Activated gamma-delta T cell treated with Interleukin-2 at 50 U/mL for 16 hours (primary cell): Measurements from ENCODE around the gene NHERF2.

Experiments
- DNase-seq: peaks from one replicate; pipeline ENCODE4 v3.0.0-alpha.2; 2020

The NHERF2 gene

DNA sequence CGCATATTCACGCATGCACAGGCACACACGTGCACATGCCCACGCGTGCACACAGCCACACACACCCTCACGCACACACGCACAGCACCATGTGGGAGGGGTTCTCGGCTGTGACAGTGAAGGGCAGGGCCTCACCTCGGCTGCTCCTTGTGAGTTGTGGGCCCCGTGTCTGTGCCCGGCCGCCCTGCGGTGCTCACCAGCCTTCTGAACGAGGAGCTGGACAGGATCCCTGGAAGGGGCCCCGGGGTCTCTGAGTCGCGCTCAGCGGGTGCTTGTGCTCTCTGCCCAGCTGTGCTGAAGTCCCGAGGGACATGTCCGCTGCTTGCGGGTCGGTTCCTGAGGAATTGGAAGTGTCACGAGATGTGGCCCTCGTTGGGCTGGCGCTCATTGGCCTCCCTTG is 37.2 kb downstream of the NHERF2 start:
- no peak for DNase-seq

DNA sequence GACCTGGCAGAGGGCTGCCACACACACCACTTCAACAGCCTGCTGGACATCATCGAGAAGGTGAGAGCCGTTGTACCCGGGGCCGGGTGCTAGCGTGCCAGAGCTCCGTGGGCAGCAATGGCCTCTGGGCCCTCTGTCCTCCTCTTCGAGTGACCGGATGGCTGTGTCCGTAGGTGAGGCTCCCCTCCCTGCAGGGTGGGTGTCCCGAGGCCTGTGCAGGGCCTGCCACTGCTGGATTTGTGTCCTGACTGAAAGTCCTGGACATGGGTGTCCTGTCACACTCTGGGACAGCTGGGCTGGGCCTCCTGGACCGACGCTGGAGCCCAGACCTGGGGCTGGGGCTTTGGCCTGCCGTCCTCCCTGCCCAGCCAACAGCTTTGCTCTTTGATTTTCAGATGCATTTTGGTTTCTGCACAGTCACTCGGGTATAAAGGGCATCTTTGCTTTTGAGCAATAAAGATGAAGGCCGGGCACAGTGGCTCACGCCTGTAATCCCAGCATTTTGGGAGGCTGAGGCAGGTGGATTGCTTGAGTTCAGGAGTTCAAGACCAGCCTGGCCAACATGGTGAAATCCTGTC is 37.8 kb downstream of the NHERF2 start:
- DNase-seq: no peak

DNA sequence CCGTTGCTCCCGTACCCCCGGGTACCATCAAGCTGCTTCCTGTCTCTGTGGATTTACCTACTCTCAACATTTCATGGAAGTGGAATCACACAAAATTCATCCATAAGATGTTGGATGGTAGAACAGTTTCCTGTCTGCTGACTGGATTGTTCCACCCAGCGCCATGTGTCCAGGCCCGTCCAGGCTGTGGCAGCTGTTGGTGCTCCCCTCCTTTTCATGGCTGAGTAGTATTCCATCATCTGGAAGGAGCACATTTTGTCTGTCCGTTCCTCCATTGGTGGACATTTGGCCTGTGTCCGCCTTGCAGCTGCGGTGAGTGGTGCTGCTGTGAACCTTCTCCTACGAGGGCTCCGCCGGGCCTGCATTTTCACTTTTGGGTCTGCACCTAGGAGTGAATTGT is 39.4 kb downstream of the NHERF2 start:
- no peak for DNase-seq

DNA sequence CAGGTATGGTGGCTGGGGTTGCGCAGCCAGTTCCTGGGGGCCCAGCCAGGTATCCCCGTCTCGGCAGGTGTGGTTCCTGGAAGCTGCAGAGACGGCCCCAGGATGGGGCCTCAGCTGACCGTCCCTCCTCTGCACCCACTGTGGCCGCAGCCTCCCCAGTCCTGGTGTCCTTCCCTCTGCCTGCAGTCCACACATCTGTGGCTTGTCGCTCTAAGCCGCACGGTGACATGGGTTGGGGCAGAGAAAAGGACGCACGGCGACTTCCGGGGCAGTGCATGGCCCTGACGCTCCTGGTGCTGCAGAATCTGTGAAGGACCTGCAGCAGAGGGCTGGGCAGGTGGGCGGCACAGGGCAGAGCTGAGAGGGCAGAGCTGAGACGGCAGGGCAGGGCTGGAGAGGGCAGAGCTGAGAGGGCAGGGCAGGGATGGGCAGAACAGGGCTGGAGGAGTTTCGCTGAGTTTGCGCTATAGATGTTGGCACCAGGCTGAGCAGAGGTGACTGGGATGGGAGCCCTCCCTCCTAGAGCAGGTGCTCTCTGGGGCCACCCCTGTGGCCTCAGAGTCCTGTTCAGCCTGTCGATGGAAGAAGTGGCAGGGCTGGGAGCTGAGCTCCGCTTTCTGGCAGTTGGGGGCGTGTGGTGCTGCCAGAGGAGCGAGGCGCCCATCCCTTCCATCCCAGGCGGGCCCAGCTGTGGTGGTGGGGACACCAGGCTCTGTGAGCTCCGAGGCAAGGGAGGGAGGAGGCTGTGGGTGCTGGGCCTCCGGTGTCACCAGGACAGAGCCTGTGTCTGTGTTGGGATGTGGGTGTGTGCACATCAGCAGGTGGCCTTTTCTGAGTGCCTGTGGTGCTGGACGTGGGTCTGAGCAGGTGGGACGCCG is 44.1 kb downstream of the NHERF2 start:
- DNase-seq: no peak

DNA sequence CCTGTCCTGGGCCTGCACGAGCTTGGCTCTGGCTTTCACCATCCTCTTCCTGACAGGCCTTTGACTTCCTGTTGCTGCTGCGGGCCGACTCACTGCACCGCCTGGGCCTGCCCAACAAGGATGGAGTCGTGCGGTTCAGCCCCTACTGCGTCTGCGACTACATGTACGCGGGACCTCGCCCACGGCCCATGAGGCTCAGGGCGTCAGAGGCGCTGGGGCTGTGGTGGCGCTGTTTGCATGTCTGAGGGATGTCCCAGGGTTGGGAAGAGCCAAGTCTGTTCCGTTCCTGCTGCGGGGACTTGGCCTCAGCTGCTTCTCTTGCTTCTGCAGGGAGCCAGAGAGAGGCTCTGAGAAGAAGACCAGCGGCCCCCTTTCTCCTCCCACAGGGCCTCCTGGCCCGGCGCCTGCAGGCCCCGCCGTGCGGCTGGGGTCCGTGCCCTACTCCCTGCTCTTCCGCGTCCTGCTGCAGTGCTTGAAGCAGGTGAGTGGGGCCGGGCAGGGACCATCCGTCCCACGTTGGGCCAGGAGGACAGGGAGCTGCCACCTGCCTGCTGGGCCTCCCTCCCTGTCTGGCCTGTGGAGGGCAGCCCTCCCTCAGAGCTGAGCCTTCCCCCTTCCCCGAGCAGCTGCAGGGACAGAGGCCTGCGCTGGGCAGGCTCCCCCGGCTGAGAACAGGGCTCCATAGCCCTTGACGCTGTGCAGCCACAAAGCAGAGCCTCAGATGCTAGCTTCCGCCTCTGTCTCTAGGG is 44.9 kb downstream of the NHERF2 start:
- no peak for DNase-seq

DNA sequence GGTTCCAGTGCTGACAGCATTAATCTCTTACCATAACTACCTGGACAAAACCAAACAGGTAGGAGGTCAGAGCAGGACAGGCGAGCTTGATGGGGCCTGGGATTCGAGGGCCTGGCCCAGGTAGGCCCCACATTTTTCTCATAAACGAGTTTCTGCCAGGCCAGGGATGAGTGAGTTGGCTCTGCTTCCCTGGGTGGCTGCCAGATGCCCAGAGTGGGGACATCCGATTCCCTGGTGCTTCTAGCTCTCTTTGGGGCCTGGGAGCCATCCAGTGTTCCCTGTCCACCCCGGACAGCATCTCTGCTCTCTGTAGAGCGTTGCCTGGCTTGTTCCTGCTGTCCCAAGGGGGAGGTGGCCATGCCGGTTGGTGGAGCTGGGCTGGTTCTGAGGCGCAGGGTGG is 46.2 kb downstream of the NHERF2 start:
- no peak for DNase-seq

DNA sequence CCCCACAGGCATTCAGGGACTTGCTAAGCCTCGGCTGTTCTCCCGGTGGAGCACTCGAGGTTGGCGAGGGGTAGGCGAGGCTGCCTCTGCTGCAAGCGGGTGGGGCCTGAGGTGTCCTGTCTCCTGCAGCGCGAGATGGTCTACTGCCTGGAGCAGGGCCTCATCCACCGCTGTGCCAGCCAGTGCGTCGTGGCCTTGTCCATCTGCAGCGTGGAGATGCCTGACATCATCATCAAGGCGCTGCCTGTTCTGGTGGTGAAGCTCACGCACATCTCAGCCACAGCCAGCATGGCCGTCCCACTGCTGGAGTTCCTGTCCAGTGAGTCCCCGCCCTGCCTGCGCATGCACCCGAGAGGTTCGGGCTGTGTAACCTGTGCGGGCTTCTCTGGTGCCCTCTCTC is 47.4 kb downstream of the NHERF2 start:
- DNase-seq: no peak

DNA sequence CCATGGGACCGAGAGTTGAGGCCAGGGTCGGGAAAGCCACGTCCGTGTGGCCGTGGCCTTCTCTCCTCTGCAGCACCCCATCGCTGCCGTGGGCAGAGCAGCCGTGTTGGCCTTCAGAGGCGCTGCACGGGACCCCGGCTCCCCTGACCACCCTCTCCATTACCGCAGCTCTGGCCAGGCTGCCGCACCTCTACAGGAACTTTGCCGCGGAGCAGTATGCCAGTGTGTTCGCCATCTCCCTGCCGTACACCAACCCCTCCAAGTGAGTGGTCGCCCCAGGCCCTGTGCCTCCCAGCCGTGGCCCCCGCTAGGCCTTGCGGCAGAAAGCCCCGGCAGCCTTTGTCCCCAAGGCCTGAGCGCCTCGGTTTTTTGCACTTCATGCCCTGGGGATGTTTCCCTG is 48.9 kb downstream of the NHERF2 start:
- DNase-seq: no peak

DNA sequence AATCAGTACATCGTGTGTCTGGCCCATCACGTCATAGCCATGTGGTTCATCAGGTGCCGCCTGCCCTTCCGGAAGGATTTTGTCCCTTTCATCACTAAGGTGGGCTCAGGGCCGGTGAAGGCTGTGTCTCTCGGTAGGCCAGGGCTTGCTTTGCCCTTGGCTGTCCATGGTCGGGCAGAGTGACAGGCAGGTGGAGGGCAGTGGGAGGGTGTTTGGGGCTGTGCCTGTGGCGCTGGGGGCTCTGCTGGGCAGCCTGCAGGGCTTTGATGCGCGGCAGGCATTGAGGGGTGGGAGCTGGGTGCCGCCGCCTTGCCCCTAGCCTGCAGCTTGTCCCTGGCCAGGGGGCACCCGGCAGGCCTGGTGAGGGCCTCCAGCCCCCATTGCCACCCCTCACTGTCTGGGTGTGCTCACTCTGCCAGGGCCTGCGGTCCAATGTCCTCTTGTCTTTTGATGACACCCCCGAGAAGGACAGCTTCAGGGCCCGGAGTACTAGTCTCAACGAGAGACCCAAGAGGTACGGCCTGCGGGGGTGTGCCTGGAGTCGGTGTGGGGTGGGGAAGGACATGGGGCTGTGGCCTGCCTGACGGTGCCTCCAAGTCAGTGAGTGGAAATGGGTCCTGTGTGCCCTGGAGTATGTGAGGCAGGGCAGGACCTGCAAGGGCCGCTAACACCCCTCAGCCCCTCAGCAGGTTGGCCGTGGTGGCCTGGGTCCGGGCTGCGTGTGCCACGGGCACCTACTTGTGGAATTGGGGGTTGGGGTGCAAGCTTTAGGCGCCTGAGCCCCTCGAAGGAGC is 49.6 kb downstream of the NHERF2 start:
- DNase-seq: no peak

DNA sequence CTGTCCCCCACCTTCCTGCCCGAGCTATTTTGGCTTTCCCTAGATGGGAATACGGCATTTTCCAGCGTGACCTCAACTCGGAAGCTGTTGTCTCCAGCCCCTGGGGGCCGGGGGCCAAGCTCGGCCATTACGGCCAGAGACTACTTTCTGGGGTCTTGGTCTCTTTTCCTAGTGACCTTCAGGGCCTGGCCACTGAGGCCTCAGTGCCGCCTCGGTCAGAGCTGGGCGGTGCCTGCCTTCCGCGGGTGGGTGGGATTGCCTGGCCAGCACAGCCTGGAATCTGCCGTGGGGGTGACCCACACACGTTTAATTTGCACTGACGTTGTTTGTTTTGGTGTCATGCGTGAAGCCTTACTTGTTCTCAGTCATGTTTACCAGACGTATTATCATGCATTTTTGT is 50.3 kb downstream of the NHERF2 start:
- no peak for DNase-seq

DNA sequence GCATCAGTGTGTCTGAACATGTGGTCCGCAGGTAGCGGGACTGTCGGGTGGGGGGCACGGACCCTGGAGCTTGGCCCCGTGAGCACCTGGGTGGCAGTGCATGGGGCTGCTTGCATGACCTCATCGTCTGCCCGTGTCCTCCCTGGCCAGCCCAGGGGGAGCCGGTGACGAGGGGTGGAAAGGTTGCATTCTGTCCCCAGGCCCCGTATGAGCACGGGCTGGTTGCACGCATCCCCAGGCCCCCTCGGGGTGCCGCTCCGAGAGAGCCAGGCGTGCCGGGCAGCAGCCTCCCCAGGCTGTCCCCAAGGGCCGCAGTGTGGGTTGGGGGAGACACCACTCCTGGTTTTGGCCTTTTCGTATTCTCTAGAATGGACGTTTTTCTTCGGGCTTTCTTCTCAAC is 51.0 kb downstream of the NHERF2 start:
- DNase-seq: no peak

DNA sequence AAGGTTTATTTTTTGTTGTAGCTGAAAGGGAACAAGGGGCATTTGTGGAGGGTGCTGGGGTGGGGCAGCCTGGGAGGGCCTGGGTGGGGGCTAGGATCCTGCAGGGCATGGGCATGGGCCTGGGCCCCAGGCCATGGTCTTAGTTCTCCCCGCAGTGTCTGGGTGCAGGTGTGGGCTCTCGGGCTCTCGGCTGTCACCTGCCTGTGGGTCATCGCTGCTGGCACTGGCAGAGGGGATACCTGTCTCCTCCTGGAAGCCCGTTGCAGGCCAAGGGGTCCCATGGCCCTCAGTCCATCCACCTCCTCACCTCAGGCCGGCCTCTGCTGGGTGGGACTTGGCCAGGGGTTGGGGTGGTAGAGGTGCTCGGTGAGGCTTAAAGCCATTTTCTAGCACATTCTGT is 51.4 kb downstream of the NHERF2 start:
- DNase-seq: no peak

DNA sequence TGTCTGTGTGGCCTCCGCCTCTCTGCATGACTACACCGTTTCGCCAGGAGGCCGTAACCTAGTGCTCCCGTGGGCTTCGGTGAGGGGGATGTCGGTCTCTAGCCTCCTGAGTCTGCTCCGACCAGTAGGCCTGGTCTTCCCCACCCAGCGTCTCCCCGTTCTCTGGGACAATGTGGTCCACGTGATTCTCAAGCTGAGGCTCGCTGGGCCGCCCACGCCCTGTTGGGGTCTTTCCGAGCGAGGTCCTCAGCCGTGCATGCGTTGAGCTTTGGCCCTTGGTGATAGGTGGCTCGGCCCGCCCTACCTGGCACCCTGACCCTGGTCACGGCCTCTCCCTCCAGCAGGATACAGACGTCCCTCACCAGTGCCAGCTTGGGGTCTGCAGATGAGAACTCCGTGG is 52.0 kb downstream of the NHERF2 start:
- DNase-seq: no peak

DNA sequence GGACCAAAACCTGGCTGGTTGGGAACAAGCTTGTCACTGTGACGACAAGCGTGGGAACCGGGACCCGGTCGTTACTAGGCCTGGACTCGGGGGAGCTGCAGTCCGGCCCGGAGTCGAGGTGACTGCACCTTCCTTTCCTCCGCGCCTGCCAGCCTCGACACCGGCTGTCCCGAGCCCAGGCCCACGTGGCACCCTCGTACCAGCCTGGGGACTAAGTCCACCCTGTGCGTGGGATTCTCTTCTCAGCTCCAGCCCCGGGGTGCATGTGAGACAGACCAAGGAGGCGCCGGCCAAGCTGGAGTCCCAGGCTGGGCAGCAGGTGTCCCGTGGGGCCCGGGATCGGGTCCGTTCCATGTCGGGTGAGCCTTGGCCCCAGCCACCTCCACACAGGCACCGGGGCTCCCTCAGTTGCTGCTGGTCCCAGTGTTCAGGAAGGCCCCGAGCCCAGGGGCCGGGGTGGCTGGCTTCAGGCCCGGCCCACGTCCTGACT is 52.7 kb downstream of the NHERF2 start:
- no peak for DNase-seq

DNA sequence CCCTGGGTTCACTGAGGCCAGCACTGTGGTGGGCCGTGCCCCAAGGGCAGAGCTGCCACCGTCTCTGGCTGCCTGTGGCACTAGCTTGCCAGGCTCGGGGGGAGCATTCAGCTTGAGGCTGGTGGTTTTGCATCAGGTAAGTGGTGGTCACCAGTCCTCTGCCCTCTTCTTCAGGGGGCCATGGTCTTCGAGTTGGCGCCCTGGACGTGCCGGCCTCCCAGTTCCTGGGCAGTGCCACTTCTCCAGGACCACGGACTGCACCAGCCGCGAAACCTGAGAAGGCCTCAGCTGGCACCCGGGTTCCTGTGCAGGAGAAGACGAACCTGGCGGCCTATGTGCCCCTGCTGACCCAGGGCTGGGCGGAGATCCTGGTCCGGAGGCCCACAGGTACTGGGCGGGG is 53.3 kb downstream of the NHERF2 start:
- DNase-seq: no peak

DNA sequence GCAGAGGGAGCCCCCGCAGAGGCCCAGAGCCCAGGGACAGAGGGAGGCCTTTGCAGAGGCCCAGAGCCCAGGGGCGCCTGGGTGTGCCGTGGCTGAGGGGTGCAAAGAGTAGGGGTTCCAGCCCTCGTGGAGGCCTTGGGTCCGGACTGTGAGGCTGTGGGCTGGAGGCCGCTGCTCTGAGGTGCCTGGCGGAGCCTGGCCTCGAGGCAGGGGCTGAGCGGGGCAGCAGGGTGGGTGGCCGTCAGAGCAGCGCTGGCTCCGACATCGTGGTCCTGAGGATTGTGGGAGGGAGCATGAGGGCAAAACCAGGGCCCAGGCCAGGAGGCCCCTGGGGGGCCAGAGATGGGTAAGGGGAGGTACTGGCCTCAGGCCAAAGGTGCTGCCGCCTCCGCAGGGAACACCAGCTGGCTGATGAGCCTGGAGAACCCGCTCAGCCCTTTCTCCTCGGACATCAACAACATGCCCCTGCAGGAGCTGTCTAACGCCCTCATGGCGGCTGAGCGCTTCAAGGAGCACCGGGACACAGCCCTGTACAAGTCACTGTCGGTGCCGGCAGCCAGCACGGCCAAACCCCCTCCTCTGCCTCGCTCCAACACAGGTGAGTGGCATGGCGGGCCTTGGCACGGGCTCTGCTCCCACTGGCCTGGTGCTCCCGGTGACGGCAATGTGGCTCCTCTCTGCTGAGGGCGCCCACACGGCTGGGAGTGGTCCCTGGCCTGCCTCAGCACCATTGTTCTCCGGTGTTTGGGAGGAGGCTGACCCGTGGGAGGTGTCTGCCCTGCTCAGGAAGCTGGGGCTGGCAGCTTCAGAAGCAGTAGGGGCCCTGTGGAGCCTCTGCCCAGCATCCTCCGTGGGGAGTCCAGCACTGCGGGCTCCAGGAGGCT is 54.7 kb downstream of the NHERF2 start:
- no peak for DNase-seq

DNA sequence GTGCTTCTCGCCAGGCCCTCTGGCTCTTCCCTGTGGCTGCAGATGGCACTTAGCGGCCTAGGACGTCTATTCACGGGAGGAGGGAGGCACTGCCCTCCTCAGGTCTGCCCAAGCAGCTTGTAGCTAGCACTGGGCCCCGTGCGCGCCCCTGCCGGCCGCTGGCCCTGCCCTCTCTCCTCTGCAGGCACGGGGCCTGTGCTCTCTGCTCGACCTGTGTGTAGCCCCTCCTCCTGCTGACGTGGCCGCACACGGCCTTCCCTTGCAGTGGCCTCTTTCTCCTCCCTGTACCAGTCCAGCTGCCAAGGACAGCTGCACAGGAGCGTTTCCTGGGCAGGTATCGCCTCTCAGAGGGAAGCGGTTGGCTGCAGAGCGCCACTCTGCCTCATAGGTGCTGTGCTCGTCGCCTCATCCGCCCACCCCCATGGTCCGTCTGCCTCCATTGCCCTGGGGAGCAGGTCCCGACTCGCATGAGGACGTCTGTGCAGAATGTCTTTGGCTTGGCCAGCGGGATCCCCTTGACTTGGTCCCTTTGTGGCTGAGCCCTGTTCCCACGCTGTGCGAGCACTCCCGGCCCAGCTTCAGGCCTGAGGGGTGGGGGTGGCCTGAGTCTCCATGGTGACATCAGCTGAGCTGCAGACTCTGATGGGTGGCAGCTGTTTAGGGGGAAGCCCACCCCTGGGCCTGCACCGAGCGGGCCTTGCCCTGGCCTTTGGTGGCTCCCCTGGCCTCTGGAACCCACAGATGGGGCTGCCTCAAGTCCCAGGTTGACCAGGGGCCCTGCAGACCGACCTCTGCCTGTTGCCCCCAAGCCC is 55.7 kb downstream of the NHERF2 start:
- no peak for DNase-seq

DNA sequence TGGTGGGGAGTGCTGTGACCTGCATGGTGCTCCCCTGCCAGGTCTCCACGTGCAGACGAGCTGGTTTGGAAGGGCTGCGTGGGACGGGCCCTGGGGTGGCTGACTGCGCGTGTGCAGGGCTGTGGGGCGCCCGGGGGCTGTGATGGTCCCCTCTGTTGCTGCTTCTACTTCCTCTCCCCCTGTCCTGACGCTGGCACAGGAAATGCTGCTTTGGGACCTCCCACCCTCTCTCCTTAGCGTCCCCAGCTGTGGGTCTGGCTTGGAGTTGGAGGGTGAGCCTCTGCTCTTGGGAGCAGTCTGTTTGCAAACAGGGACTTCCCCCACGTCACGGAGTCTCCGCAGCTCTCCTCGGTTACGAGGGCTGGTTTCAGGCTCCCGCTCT is 56.3 kb downstream of the NHERF2 start:
- no peak for DNase-seq

DNA sequence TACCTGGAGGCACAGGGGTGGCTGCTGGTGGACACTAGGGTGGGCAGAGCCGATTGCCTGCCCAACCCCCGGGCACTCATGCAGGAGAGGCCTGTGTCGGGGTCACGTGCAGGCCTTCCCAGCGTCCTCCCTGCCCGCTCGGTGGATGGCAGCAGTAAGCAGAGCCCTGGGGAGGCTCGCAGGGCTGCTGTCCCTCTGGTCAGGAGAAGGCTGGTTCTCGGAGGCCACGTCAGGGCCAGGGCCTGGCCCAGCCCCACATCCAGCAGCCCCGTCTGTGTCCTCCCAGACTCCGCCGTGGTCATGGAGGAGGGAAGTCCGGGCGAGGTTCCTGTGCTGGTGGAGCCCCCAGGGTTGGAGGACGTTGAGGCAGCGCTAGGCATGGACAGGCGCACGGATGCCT is 56.7 kb downstream of the NHERF2 start:
- no peak for DNase-seq

DNA sequence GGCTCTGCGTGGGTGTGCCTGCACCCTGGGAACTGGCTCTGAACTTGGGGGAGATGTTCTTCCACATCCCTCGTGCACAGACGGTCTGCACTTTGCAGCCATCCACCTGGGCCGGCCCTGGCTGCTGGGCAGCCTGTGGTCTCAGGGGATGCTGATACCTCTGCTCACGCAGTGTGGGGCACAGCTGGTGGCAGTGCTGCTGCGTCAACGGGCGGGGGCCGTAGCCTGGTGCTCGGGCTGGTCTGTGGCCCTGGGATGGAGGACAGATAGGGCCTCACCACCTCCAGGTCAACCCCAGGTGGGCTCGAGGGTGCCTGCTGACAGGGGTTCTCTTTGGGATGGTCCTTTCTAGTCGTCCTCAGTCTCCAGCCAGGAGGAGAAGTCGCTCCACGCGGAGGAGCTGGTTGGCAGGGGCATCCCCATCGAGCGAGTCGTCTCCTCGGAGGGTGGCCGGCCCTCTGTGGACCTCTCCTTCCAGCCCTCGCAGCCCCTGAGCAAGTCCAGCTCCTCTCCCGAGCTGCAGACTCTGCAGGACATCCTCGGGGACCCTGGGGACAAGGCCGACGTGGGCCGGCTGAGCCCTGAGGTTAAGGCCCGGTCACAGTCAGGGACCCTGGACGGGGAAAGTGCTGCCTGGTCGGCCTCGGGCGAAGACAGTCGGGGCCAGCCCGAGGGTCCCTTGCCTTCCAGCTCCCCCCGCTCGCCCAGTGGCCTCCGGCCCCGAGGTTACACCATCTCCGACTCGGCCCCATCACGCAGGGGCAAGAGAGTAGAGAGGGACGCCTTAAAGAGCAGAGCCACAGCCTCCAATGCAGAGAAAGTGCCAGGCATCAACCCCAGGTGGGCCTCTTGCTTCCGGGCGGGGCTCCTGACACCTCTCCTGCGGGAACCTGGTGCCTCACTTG is 57.4 kb downstream of the NHERF2 start:
- DNase-seq: no peak
